CD4-positive, alpha-beta T cell treated with Interleukin-12 subunit alpha and Interleukin-12 subunit beta, for 1 hour (primary cell): ENCODE results near the gene MAP3K20.
"Not testable (repeated sequence)": the region's sequence is repeated elsewhere in the genome, so short reads cannot be mapped to it uniquely, and the experiment has no call there.

Experiments
- DNase-seq: peaks from one replicate; pipeline ENCODE4 v3.0.0-alpha.2; 2020

MAP3K20 gene

DNA sequence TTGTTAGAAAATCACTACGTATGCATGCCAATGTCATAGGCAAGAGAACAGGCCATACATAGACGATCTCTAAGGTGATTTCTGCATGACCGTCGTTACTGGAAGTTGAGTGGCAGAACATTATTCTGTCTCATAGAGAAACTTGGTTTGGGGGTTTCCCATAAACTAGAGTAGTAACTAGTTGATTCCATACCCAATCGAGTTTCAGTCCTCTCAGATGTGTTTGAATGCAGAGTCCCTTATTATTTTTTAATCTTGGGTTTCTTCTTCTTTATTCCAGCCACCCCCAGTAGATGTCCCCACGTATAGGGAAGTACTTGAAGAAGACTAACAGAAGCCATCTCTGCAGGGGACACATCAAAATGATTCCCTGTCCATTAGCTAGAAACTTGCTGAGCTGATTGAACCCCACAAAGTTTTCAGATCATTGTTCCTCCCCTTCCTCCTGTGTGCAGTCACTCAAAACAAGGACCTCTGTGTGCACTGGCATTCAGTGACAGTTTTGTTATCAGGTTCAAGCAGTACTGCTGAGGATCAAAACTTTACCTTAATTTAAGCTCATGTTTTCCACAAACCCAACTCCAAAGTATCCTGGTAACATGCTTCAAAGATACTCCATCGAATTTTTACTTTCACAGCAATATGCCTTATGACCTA lies 210.6 kb downstream of the MAP3K20 start:
- no peak for DNase-seq

DNA sequence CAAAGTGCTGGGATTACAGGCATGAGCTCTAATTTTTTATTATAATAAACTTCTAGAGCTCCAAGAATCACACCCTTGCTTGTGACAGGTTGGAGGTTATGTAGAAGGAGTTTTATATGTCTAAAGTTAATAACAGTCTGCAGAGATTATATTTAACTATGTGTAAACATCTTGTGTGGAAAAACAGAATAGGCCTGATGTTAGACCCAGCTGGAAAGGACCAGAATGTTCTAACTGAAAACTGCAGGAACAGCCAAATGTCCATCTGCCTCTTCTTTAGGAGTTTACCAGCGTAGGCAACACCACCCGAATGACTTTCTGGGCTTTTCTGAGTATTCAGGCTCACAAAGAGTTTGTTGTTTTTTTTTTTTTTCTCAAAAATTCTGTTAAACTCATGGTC lies 211.9 kb downstream of the MAP3K20 start:
- DNase-seq = no peak

DNA sequence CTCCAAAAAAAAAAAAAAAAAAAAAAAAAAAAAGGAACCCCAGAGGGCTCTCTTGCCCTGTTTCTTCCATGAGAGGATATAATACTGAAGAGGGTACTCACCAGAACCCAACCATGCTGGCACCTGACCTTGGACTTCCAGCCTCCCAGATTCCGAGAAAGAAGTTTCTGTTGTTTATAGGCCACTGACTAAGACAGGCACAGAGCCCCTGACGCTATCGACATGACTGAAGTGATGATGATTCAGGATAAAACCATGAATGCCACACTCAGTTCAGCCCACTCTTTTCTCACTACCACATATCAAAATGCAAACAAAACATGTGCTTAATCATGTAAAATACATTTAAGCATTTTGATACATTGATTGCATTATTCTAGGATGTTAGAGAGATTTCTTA lies 212.9 kb downstream of the MAP3K20 start:
- no peak for DNase-seq

DNA sequence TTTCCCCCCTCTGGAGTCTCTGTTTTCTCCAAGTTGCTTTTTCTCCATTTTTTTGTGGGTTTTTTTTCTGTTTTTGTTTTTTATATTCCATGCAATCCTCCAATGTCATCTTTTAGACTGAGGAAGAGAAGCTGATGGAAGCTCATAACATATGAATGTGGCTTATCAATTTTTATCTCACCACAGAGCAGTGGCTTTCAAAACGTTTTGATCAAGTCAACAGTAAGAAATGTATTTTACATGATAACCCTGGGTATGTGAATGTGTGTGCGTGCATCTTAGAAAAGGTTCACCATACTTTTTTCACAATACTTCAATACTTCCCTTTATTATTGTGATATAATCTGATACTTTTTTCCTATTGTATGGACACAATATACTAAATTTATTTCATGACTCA lies 214.4 kb downstream of the MAP3K20 start:
- no peak for DNase-seq

DNA sequence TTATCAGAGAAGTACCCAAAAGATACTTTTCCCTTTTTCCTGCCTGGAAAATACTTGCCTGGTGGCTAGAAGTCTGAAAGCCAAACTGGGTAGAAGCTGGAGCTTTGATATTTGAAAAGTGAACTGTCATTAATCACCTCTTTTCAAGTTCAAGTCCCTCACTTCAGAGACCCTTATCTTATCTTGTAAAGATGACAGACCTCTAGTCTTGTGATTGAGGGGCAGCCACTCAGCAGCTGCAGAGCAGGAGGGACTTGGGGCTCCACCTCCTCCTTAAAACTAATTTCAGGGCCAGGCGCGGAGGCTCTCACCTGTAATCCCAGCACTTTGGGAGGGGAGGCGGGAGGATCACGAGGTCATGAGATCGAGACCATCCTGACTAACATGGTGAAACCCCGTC lies 214.9 kb downstream of the MAP3K20 start:
- DNase-seq = no peak

DNA sequence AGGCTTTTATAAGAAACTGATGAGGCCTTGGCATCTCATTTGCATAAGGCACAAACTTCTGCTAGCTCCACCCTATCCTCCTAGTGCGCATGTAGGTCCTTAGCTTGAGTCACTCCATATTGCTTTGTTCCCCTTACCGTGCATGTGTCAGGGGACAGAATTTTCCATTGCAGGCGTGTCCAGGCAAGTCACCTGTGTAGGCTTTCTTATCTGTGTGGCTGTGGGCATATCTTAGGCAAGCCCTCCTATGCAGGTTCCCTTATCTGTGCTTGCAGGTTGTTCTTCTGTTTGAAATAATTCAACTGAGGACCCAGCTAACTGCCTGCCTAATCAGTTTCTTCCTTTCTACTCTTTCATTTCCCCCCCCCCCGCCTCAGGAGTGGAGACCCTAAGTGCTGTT lies 215.8 kb downstream of the MAP3K20 start:
- no peak for DNase-seq

DNA sequence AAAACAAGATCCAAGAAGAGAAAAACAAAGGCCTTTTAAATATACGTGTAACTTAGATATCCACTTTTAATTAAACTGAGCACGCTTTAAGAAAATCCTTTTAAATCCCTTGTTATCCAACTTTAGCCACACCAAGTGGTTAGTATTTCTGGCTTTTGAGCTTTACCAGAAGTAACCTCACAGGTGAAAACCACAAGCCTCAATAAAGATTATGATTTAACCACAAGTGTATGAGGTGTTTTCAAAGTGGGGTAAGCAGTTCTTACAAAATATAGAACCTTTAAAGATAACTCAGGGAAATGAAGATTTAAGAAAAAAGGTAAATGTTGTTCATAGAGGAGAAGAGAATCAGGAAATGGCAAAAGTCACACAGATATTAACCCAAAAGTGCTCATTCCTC lies 220.6 kb downstream of the MAP3K20 start:
- no peak for DNase-seq

DNA sequence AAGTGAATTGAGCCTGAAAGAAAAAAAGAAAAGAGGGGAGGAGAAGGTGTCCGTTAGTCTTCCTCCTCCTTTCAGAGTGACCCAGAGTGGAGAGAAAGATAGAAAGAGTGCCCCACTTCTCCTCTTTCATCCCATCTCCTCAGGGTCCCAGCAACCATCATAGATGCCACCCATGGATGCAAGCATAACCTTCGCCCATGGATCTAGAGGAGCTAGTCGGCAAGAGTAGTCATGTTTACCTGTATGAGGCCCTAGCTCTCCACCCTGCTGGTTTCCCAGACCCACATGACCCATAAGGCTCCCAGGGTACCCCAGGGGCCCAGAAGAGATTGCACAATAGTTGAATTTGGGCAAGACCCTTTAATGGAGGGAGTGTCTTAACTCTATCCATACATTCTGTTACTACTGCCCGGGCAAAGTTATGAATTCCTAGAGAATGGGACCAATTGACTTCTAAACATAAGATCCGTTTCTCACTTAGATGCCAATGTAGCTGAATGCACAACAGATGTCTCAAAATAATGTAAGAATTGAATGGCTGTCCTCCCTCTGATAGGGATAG lies 223.0 kb downstream of the MAP3K20 start:
- no peak for DNase-seq

DNA sequence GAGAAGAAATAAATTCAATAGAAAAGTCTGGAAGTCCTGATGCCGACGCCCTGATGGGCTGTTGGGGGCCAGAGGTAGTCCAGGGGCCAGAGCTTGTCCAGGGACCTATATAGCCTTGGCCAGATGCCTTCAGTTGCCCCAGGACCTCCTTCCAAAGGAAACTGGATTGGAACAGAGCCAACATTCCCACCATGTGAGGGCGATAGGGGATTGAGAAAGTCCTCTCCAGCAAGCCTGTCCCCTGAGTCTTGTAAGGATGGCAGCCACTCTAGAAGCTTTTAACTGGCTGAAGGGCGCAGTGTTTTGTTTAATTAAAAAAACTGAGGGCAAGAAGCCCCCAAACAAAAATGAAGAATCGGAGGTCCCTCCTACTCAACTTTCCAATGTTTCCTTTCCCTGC lies 224.1 kb downstream of the MAP3K20 start:
- DNase-seq = no peak

DNA sequence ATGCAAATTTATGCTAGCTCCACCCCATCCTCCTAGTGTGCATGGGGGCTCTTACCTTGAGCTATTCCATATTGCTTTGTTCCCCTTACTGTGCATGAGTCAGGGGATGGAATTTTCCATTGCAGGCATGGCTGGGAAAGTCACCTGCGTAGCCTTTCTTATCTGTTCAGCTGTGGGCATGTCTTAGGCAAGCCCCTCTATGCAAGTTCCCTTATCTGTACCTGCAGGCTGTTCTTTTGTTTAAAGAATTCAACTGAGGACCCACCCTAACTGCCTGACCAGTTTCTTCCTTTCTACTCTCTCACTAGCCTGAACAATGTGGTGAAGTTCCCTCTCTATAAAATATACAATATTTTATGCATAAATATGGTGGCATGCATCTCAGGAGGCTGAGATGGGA lies 224.8 kb downstream of the MAP3K20 start:
- no peak for DNase-seq

DNA sequence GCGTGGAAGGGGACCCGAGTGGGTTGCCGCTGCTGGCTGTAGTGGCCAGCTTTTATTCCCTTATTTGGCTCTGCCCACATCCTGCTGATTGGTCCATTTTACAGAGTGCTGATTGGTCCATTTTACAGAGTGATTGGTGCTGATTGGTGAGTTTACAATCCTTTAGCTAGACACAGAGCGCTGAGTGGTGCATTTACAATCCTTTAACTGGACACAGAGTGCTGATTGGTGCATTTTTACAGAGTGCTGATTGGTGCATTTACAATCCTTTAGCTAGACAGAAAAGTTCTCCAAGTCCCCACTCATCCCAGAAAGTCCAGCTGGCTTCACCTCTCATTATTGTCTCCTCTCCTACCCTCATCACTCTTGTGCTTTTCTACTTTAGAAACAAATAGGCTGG lies 225.9 kb downstream of the MAP3K20 start:
- not testable (repeated sequence) for DNase-seq

DNA sequence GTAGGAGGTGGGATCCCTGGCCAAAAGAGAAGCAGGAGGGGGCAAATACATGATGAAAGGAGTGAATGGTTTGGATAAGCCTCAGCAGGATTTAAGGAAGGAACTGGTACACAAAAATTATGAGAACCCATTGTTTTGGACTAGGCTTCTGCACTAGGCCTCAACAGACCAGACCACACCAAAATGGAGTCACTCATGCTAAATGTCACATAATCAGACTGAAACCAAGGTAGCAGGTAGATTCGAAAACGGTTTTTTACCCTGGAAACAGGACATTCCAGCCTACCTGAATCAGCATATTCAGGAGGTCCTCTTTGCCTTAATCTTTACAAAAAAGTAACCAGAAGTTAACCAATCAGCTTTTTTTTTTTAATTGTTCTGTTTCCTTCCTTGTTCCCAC lies 229.7 kb downstream of the MAP3K20 start:
- DNase-seq = no peak

DNA sequence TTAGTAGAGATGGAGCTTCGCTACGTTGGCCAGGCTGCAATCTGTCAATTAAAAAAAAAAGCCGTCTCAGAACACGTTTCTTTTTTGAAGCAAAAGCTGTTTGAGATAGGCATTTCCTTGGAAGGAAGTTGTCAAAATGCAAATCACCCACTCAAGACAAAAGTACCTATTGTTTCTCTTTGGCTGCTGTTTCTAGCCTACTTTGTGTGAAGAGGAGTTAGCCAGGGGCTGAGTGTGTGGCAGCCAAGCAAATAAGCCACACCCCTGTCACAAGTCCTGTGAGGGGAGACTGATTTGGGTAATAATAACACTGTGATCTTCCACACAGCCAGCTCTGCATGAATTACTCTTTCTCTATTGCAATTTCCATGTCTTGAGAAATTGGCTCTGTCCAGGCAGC lies 231.6 kb downstream of the MAP3K20 start:
- no peak for DNase-seq

DNA sequence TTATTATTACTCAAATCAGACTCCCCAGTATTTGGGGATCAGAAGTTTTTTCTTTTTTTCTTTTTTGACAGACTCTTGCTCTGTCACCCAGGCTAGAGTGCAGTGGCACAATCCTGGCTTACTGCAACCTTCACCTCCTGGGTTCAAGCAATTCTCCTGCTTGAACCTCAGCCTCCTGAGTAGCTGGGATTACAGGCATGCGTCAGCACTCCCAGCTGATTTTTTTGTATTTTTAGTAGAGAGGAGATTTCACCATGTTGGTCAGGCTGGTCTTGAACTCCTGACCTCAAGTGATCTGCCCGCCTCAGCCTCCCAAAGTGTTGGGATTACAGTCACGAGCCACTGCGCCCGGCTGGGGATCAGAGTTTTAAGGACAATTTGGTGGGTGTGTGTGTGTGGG lies 233.7 kb downstream of the MAP3K20 start:
- not testable (repeated sequence) for DNase-seq

DNA sequence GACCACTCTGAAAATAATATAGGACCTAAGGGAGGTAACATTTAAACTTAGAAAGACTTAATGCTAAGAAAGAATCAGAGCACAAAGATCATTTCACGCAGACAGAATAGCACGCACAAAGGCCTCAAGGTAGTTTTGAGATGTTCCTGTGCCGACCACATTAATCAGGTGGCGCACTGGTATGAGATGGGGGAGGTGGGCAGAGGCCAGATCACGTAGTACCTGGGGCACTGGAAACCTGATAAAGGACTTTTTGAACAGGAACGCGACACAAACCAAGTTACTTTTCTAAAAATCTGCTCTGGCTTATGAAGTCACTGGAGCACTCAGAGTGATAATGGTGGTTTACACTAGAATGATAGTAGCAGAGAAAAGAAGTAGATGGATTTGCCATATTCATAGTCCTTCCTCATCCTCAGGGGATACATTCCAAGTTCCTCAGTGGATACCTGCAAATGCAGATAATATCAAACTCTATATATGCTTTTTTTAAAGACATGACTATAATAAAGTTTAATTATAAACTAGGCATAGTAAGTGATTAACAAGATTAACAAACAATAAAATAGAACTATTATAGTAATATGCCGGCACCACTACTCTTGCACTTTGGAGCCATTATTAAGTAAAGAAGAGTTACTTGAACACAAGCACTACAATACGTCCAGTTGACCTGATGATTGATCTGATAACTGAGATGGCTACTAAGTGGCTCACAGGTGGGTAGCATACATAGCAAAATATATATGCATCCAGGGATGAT lies 236.4 kb downstream of the MAP3K20 start:
- no peak for DNase-seq
